NT2/D1 (cell line): Measurements from ENCODE around the gene USP26.

Experiments used
- SUZ12 ChIP-seq: IDR thresholded peaks from 2 replicates; pipeline ENCODE4 v1.6.1; 2011; ENCODE audit not compliant: insufficient read length, insufficient read depth; ENCODE audit errors: extremely low read depth
- YY1 ChIP-seq: IDR thresholded peaks from 2 replicates; pipeline ENCODE4 v1.6.1; 2011; ENCODE audit not compliant: insufficient read length, insufficient read depth

DNA sequence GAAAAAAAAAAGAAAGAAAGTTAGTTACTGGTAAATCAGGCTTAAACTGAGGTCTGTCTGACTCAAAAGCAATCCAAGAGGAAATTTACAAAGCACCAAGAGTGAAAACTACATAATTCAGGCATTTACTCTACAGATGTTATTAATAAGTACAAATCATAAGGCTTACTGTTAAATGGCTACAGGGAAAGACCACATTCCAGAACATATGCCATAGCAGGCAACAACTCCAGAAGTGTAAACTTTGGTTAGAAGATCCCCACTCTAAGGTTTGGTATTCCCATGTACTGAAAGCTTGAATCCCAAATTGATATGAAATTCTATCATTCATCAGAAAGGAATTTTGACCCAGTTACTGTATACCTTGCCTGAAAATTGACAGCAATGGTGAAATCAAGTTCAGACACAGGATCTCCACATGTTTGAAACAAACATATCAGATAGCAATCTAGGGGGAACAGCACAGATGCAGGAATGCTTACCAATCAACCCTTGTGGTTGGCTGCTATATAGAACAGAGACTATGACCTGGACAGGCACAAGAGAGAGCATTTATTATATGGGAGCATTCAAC, 6.6 kb downstream of the USP26 start:
- TF ChIP-seq YY1 (no peak), SUZ12 (no peak)
